ENCODE data around the gene RFNG.

RFNG gene

GRCh38 chr17:82008258-82008940 is 43.2 kb downstream of the RFNG start:
- Histone ChIP-seq H3K4me2 (ENCODE audit: insufficient read depth, low read length, poor library complexity, severe bottlenecking) (no peak overlapping the region), H3K23ac (ENCODE audit: low read depth, low read length, poor library complexity) (peak overlapping the region; percentile 73), H2AK5ac (ENCODE audit: low read depth, low read length) (peak overlapping the region; percentile 46), H3K9me3 (replicated peaks in 1 of 2; ENCODE audit: control insufficient read depth in 2 of 2, insufficient read depth in 1 of 2, low read depth in 1 of 2, low read length in 2 of 2) (no peaks in the 10 kb centered on the region), H2AFZ (ENCODE audit: low read length) (no peak overlapping the region), H2BK12ac (ENCODE audit: low read length) (no peak overlapping the region), H3K4ac (ENCODE audit: low read length) (peak overlapping the region; percentile 66), H2BK5ac (ENCODE audit: low read length) (peak overlapping the region; percentile 39), H3K9ac (ENCODE audit: low read depth, low read length, poor library complexity) (peak overlapping the region; percentile 81), H3K4me1 (ENCODE audit: control insufficient read depth in 2 of 2, insufficient read depth in 1 of 2, low read depth in 1 of 2, low read length in 2 of 2) (peaks cover 2 to 19% of the 10 kb centered on the region in 2 donors), H2BK120ac (ENCODE audit: low read depth, low read length) (no peak overlapping the region), H3K27me3 (ENCODE audit: control insufficient read depth in 3 of 3, insufficient read depth in 3 of 3, low read depth in 1 of 3, low read length in 3 of 3) (no peaks in the 10 kb centered on the region), H4K8ac (ENCODE audit: low read depth, low read length) (no peak overlapping the region), H3K36me3 (replicated peaks in 1 of 2; ENCODE audit: control insufficient read depth in 2 of 2, insufficient read depth in 2 of 2, low read length in 2 of 2) (peaks cover 0 to 4% of the 10 kb centered on the region in 2 donors), H2BK15ac (ENCODE audit: low read length) (no peak overlapping the region), H3K79me1 (ENCODE audit: low read depth, low read length) (peaks cover 7% of the 10 kb centered on the region), H3K18ac (ENCODE audit: low read length) (no peak overlapping the region), H4K91ac (ENCODE audit: low read depth, low read length, poor library complexity) (no peak overlapping the region), H3K4me3 (ENCODE audit: low read length in 2 of 2) (no peak overlapping the region), H3K14ac (ENCODE audit: low read length) (no peak overlapping the region), H3K27ac (replicated peaks; ENCODE audit: low read length) (no peak overlapping the region)
- no CpG with 5 or more reads among the region's 26 CpGs for WGBS, 2 donors (ENCODE audit: extremely low coverage in 2 of 2, insufficient read length in 2 of 2, insufficient replicate concordance in 1 of 2)
- DNase-seq (ENCODE audit: low spot score), result no peak

- Histone ChIP-seq H3K14ac (ENCODE audit: low read length) (peak overlapping the region; percentile 38), H3K4me2 (ENCODE audit: insufficient read depth, low read length, poor library complexity, severe bottlenecking) (no peak overlapping the region), H3K9me3 (replicated peaks in 1 of 2; ENCODE audit: control insufficient read depth in 2 of 2, insufficient read depth in 1 of 2, low read depth in 1 of 2, low read length in 2 of 2) (no peaks in the 10 kb centered on the region), H2AFZ (ENCODE audit: low read length) (no peak overlapping the region), H3K27me3 (ENCODE audit: control insufficient read depth in 3 of 3, insufficient read depth in 3 of 3, low read depth in 1 of 3, low read length in 3 of 3) (no peaks in the 10 kb centered on the region), H3K79me1 (ENCODE audit: low read depth, low read length) (peaks cover 7% of the 10 kb centered on the region), H3K36me3 (replicated peaks in 1 of 2; ENCODE audit: control insufficient read depth in 2 of 2, insufficient read depth in 2 of 2, low read length in 2 of 2) (peaks cover 0 to 4% of the 10 kb centered on the region in 2 donors), H3K4ac (ENCODE audit: low read length) (no peak overlapping the region), H4K91ac (ENCODE audit: low read depth, low read length, poor library complexity) (no peak overlapping the region), H3K9ac (ENCODE audit: low read depth, low read length, poor library complexity) (peak overlapping the region; percentile 81), H2BK15ac (ENCODE audit: low read length) (no peak overlapping the region), H2BK12ac (ENCODE audit: low read length) (peak overlapping the region; percentile 41), H3K4me3 (ENCODE audit: low read length in 2 of 2) (no peak overlapping the region), H2BK120ac (ENCODE audit: low read depth, low read length) (no peak overlapping the region), H3K27ac (replicated peaks; ENCODE audit: low read length) (no peak overlapping the region), H2BK5ac (ENCODE audit: low read length) (no peak overlapping the region), H3K23ac (ENCODE audit: low read depth, low read length, poor library complexity) (peak overlapping the region; percentile 73), H3K4me1 (ENCODE audit: control insufficient read depth in 2 of 2, insufficient read depth in 1 of 2, low read depth in 1 of 2, low read length in 2 of 2) (peaks cover 3 to 17% of the 10 kb centered on the region in 2 donors), H2AK5ac (ENCODE audit: low read depth, low read length) (no peak overlapping the region), H4K8ac (ENCODE audit: low read depth, low read length) (no peak overlapping the region), H3K18ac (ENCODE audit: low read length) (peak overlapping the region; percentile 57)
- WGBS, 2 donors (ENCODE audit: extremely low coverage in 2 of 2, insufficient read length in 2 of 2, insufficient replicate concordance in 1 of 2), result no CpG with 5 or more reads among the region's 30 CpGs
- no peak for DNase-seq (ENCODE audit: low spot score)
Measured at GRCh38 chr17:82007495-82008257, 43.9 kb downstream of the RFNG start.

- H3K23ac ChIP-seq (ENCODE audit: low read depth, low read length, poor library complexity), result no peak overlapping the region
- H2BK15ac ChIP-seq (ENCODE audit: low read length), result no peak overlapping the region
- peak overlapping the region; percentile 39 for H2BK5ac ChIP-seq (ENCODE audit: low read length)
- no peak overlapping the region for H2AFZ ChIP-seq (ENCODE audit: low read length)
- no peaks in the 10 kb centered on the region for H3K27me3 ChIP-seq (ENCODE audit: control insufficient read depth in 3 of 3, insufficient read depth in 3 of 3, low read depth in 1 of 3, low read length in 3 of 3)
- H3K18ac ChIP-seq (ENCODE audit: low read length), result peak overlapping the region; percentile 38
- H3K4me3 ChIP-seq (ENCODE audit: low read length in 2 of 2), result no peak overlapping the region
- peaks cover 0 to 4% of the 10 kb centered on the region in 2 donors for H3K36me3 ChIP-seq (replicated peaks in 1 of 2; ENCODE audit: control insufficient read depth in 2 of 2, insufficient read depth in 2 of 2, low read length in 2 of 2)
- H3K27ac ChIP-seq (replicated peaks; ENCODE audit: low read length), result no peak overlapping the region
- H3K9ac ChIP-seq (ENCODE audit: low read depth, low read length, poor library complexity), result no peak overlapping the region
- no peak overlapping the region for H3K4me2 ChIP-seq (ENCODE audit: insufficient read depth, low read length, poor library complexity, severe bottlenecking)
- no peak overlapping the region for H2BK120ac ChIP-seq (ENCODE audit: low read depth, low read length)
- H4K8ac ChIP-seq (ENCODE audit: low read depth, low read length), result no peak overlapping the region
- H2AK5ac ChIP-seq (ENCODE audit: low read depth, low read length), result no peak overlapping the region
- H2BK12ac ChIP-seq (ENCODE audit: low read length), result no peak overlapping the region
- H4K91ac ChIP-seq (ENCODE audit: low read depth, low read length, poor library complexity), result no peak overlapping the region
- H3K14ac ChIP-seq (ENCODE audit: low read length), result no peak overlapping the region
- H3K4me1 ChIP-seq (ENCODE audit: control insufficient read depth in 2 of 2, insufficient read depth in 1 of 2, low read depth in 1 of 2, low read length in 2 of 2), result peaks cover 3 to 14% of the 10 kb centered on the region in 2 donors
- H3K4ac ChIP-seq (ENCODE audit: low read length), result no peak overlapping the region
- WGBS, 2 donors (ENCODE audit: extremely low coverage in 2 of 2, insufficient read length in 2 of 2, insufficient replicate concordance in 1 of 2), result no CpG with 5 or more reads among the region's 6 CpGs
- H3K9me3 ChIP-seq (replicated peaks in 1 of 2; ENCODE audit: control insufficient read depth in 2 of 2, insufficient read depth in 1 of 2, low read depth in 1 of 2, low read length in 2 of 2), result no peaks in the 10 kb centered on the region
- peaks cover 7% of the 10 kb centered on the region for H3K79me1 ChIP-seq (ENCODE audit: low read depth, low read length)
- DNase-seq (ENCODE audit: low spot score), result no peak
Measured at GRCh38 chr17:82007228-82007494, 44.5 kb downstream of the RFNG start.

GRCh38 chr17:82006468-82007227 is 45.0 kb downstream of the RFNG start:
- no peak for DNase-seq (ENCODE audit: low spot score)
- WGBS, 2 donors (ENCODE audit: extremely low coverage in 2 of 2, insufficient read length in 2 of 2, insufficient replicate concordance in 1 of 2), result no CpG with 5 or more reads among the region's 24 CpGs
- peak overlapping the region; percentile 48 for H4K8ac ChIP-seq (ENCODE audit: low read depth, low read length)
- peak overlapping the region; percentile 39 for H2BK5ac ChIP-seq (ENCODE audit: low read length)
- no peak overlapping the region for H3K4me2 ChIP-seq (ENCODE audit: insufficient read depth, low read length, poor library complexity, severe bottlenecking)
- no peak overlapping the region for H3K4ac ChIP-seq (ENCODE audit: low read length)
- peaks cover 4 to 11% of the 10 kb centered on the region in 2 donors for H3K4me1 ChIP-seq (ENCODE audit: control insufficient read depth in 2 of 2, insufficient read depth in 1 of 2, low read depth in 1 of 2, low read length in 2 of 2)
- H3K27me3 ChIP-seq (ENCODE audit: control insufficient read depth in 3 of 3, insufficient read depth in 3 of 3, low read depth in 1 of 3, low read length in 3 of 3), result no peaks in the 10 kb centered on the region
- no peak overlapping the region for H2AK5ac ChIP-seq (ENCODE audit: low read depth, low read length)
- peak overlapping the region; percentile 38 for H3K18ac ChIP-seq (ENCODE audit: low read length)
- H3K79me1 ChIP-seq (ENCODE audit: low read depth, low read length), result peaks cover 7% of the 10 kb centered on the region
- peak overlapping the region; percentile 4 for H3K9ac ChIP-seq (ENCODE audit: low read depth, low read length, poor library complexity)
- no peak overlapping the region for H2BK120ac ChIP-seq (ENCODE audit: low read depth, low read length)
- no peaks in the 10 kb centered on the region for H3K36me3 ChIP-seq (replicated peaks in 1 of 2; ENCODE audit: control insufficient read depth in 2 of 2, insufficient read depth in 2 of 2, low read length in 2 of 2)
- no peak overlapping the region for H3K23ac ChIP-seq (ENCODE audit: low read depth, low read length, poor library complexity)
- no peaks in the 10 kb centered on the region for H3K9me3 ChIP-seq (replicated peaks in 1 of 2; ENCODE audit: control insufficient read depth in 2 of 2, insufficient read depth in 1 of 2, low read depth in 1 of 2, low read length in 2 of 2)
- no peak overlapping the region for H3K27ac ChIP-seq (replicated peaks; ENCODE audit: low read length)
- H3K4me3 ChIP-seq (ENCODE audit: low read length in 2 of 2), result no peak overlapping the region
- H2BK15ac ChIP-seq (ENCODE audit: low read length), result no peak overlapping the region
- H2BK12ac ChIP-seq (ENCODE audit: low read length), result no peak overlapping the region
- no peak overlapping the region for H2AFZ ChIP-seq (ENCODE audit: low read length)
- H4K91ac ChIP-seq (ENCODE audit: low read depth, low read length, poor library complexity), result no peak overlapping the region
- H3K14ac ChIP-seq (ENCODE audit: low read length), result no peak overlapping the region

Data from neuronal stem cell (in vitro differentiated cells).